Stimulated activated memory B cell treated with anti-CD40 and anti-IgM and Interleukin-4, amounts not matched to agents 10 μg/mL and 1 μg/mL and 100 μg/mL, for 72 hours (primary cell): ENCODE data around the gene LUZP4.

Experiments
- ATAC-seq: fragments of 150-1000 bp; cut with Tn5 transposase; 2 replicates; pipeline ENCODE4 v1.10.0; 2021
- H3K27ac Mint-ChIP-seq: one replicate; pipeline ENCODE4 v1.8.0; 2022; ENCODE audit warnings: mild to moderate bottlenecking, mixed read lengths
- H3K27me3 Mint-ChIP-seq: one replicate; pipeline ENCODE4 v1.8.0; 2022; ENCODE audit warnings: mixed read lengths
- H3K36me3 Mint-ChIP-seq: one replicate; pipeline ENCODE4 v1.8.0; 2022; ENCODE audit warnings: mixed read lengths
- H3K4me1 Mint-ChIP-seq: one replicate; pipeline ENCODE4 v1.8.0; 2022; ENCODE audit warnings: mixed read lengths
- H3K4me3 Mint-ChIP-seq: one replicate; pipeline ENCODE4 v1.8.0; 2022; ENCODE audit warnings: mild to moderate bottlenecking, moderate library complexity, mixed read lengths
- H3K9me3 Mint-ChIP-seq: one replicate; pipeline ENCODE4 v1.8.0; 2022; ENCODE audit warnings: mixed read lengths

Gene LUZP4

GRCh38 chrX:115350711-115351381, 61.3 kb downstream of the LUZP4 start:
- Mint-ChIP-seq H3K9me3 (peaks cover 3% of the 10 kb centered on the region), H3K27ac (no peak overlapping the region), H3K36me3 (no peaks in the 10 kb centered on the region), H3K4me3 (no peak overlapping the region), H3K4me1 (no peaks in the 10 kb centered on the region), H3K27me3 (no peaks in the 10 kb centered on the region)
- ATAC-seq = no peak

- H3K4me3 Mint-ChIP-seq = no peak overlapping the region
- H3K27me3 Mint-ChIP-seq = no peaks in the 10 kb centered on the region
- H3K9me3 Mint-ChIP-seq = no peaks in the 10 kb centered on the region
- H3K27ac Mint-ChIP-seq = no peak overlapping the region
- H3K4me1 Mint-ChIP-seq = no peaks in the 10 kb centered on the region
- H3K36me3 Mint-ChIP-seq = no peaks in the 10 kb centered on the region
- no peak for ATAC-seq
Measured at GRCh38 chrX:115356369-115356768, 66.9 kb downstream of the LUZP4 start.
